ENCODE data around the gene ADGRD2.
"Not testable (repeated sequence)": the region's sequence is repeated elsewhere in the genome, so short reads cannot be mapped to it uniquely, and the experiment has no call there.

ADGRD2 gene, protein sequence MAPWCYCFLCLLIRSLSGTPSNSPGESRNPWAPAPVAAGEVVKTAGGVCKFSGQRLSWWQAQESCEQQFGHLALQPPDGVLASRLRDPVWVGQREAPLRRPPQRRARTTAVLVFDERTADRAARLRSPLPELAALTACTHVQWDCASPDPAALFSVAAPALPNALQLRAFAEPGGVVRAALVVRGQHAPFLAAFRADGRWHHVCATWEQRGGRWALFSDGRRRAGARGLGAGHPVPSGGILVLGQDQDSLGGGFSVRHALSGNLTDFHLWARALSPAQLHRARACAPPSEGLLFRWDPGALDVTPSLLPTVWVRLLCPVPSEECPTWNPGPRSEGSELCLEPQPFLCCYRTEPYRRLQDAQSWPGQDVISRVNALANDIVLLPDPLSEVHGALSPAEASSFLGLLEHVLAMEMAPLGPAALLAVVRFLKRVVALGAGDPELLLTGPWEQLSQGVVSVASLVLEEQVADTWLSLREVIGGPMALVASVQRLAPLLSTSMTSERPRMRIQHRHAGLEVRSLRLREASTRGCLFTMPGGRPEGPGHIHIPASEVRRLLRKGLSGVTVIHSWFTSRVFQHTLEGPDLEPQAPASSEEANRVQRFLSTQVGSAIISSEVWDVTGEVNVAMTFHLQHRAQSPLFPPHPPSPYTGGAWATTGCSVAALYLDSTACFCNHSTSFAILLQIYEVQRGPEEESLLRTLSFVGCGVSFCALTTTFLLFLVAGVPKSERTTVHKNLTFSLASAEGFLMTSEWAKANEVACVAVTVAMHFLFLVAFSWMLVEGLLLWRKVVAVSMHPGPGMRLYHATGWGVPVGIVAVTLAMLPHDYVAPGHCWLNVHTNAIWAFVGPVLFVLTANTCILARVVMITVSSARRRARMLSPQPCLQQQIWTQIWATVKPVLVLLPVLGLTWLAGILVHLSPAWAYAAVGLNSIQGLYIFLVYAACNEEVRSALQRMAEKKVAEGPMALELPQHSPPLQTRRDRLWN

DNA sequence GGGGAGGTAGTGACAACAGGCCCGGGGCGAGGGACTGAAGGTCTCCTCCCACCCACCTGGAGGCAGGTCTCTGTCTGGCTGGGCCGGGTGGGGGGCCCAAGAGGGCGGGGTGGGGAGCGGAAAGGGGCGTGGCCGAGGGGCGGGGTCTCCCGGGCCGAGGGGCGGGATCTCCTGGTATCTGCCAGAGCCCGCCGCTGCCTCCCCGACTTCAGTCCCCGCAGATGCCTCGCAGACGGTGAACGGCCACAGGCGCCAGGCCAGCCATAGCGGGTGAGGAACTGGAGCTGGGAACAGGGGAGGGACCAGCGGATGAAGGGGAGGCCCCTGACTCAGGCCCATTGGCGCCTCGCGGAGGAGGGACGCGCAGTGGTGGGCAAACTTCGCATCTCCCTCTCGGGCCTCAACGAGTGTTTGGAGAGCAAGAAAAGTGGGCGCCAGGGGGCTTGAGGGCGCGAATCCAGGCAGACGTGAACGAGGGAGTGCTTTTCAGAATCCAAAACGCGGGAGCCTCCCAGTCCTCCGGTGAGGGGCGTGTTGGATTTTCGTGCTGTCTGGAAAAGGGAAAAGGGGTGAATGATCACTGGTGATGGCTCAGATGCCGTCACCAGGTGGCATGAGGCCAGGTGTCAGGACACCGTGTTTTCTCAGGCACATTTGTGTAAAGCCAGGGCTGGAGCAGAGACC, at the start of gene ADGRD2:
ADGRD2 (plus strand) TSS at position 211 of the 684 bp plus-strand sequence. CDS start 1,216 bp downstream, outside the sequence.
- DNase-seq: no peak

DNA sequence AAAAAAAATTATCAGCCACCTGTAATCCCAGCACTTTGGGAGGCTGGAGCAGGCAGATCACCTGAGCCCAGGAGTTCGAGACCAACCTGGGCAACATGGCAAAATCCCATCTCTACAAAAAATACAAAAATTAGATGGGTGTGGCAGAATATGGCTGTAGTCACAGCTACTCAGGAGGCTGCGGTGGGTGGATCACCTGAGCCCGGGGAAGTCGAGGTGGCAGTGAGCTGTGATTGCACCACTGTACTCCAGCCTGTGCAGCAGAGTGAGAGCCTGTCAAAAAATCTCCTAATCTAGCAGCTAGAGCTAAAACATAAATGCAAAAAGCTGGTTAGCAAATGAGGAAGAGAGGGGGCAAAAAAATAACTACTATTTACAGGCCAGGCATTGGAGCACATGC, 47.0 kb upstream of the ADGRD2 start:
- DNase-seq: no peak

DNA sequence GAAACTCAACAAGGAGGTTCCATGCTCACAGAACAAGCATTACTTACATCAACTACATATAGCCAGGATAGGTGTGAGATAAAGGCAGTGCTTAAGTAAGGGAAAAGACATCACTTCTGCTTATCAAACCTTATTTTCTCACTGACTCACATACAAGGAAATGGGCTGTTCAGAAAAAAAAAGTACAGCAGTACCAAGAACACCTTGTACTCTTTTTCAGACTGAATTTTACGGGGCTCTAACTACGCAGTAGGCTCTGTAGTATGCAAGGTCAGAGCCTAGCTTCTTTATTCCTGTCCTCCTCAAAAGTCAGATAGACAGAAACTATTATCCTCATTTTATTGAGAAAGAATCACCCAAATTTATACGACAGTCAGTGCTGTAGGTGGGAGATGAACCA, 40.8 kb upstream of the ADGRD2 start:
- no peak for DNase-seq

DNA sequence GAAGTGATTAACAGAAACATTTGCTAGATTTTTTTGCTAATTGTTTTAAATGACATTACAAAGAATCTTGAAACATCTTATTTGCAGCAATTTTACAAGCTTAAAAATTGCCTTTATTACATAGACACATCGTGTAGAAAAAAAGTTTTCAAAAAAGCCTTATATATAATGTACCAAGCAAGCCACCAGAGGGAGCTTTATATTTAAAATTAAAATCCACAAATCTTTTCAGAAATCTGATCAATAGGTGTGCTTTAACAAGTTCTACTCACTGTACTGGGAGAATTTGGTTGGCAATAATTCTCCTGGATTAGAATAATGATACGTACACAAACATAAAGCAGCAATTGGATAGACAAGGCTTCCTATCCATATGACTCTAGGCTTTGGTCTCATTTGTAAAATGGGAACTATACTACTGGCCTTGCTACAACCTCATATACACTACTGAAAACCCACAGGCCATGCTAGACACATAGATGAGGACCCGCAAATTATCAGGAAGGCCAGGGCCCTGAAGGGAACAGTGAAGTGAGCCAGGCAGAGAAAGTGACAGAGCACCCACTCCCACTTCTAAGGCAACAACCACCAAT, 39.8 kb upstream of the ADGRD2 start:
- DNase-seq: no peak

DNA sequence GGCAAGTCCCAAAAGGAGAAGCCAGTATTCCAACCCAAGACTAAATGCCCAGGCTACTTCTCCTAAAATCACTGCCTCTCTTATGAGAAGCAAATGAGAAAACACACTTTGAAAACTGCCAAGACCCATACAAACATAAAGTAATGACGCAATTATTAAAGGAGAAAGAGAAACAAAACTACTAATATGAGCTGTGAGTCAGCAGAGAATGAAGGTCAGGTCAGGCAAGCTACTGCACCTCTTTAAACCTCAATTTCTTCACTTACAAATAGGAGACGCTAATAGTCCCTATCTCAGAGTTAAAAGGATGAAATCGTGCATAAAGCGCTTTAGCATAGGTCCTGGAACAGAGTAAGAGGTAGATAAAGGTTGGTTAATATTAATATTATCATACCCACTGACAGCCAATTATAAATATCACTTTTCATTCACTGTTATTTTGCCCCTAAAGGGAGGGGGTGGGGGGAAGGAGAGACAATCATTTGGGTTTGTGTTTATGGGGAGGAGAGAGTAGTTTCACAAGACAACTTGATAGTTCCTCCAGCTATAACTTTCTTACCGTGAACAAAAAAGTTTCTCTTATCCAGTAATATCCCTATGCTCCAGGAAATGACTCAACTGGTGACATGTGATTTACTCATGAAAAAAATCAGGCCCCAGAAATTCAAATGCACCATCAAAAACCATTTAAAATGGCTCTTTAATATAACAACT, 38.6 kb upstream of the ADGRD2 start:
- DNase-seq: no peak

DNA sequence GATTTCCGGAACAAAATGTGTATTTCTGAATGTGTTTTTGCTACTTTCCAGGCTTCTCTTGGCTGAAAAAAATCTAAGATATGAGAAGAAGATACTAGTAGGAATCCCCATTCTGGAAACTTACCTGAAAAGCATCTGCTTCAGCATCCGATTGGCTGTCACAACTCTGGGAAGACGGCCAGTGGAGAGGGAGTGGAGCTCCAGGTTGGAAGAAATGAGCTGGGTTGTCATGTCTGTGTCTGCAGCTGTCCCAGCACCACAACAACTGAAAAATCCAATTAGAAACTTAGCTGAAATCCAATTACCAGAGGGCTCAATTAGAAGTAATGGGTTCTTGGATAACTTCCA, 38.0 kb upstream of the ADGRD2 start:
- no peak for DNase-seq

DNA sequence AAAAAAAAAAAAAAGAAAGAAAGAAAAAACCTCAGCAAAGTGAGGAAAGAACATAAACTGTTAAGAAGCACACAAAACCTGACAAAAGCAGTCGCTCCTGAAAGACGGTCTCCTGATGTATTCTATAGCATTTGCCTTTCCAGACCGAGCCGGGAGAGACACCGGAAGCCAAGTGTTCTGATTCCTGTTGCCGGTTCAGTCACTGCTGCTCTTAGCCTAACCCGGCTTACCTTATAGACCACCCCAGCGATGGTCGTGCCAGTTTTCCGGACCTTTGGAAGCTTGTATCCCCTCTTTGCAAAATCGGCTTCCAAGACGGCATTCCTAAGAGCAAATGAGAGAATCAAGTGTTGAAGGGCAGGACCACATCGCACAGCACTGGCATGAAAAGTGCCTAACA, 35.6 kb upstream of the ADGRD2 start:
- no peak for DNase-seq

DNA sequence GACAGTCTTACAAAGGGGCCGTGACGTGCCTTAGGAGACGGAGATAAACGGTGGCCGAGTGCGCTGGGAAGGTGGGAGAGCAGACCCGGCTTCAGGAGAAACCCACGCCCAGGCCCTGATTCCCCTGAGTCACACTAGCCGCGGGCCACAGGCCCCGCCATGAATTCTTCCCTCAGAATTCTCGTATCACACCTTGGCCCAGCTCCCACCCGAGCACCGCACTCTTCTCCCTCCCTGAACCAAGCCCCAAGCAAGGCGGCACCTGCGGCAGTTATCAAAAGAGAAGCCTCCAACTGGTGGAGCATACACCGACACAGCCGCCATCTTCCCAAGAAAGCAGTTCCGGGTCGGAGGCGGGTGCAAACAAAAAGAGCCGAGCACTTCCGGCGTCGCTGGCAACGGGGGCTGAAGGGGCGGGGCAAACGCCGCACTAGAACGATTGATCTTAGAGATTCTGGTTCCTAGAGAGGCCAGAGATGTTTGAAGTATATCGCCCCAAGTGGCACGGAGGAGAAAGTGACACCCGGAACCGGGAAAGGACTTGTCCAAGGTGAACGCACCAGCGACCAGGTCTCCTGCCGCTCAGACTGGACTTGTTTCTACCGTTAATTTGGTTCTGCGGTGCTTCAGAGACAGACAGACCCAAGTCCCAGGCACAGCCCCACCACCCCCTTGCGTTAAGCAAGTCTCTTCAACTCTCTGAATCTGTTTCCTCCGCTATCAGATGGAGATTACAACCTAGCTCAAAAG, 35.0 kb upstream of the ADGRD2 start, which contains the start of gene PSMB7:
PSMB7 (minus strand) TSS at position 341 of the 750 bp plus-strand sequence; CDS start at position 324, 17 bp downstream.
- peak; percentile 97 for DNase-seq

DNA sequence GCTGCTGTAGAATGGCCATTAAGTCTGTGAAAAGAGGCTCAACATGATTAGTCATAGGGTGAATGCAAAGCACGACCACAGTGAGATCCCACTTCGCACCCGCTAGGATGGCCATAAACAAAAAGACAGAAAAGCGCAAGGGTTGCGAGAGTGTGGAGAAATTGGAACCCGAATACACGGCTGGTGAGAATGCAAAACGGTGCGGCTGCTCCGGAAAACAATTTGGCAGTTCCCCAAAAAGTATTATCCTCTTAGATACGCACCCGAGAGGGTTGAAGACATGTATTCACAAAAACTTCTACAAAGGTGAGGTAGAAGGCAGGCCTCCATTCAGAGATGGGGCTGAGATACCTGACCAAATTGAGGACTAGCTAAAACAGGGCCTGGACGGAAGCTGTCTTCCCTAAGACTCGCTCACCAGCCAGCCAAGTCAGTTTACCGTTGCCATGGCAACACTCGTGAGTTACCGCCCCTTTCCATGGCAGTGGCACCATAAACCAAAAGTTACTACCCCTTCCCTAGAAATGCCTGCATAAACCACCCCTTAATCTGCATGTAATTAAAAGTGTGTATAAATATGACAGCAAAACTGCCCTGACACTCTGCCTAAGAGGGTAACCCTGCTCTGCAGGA, 34.3 kb upstream of the ADGRD2 start:
- no peak for DNase-seq

DNA sequence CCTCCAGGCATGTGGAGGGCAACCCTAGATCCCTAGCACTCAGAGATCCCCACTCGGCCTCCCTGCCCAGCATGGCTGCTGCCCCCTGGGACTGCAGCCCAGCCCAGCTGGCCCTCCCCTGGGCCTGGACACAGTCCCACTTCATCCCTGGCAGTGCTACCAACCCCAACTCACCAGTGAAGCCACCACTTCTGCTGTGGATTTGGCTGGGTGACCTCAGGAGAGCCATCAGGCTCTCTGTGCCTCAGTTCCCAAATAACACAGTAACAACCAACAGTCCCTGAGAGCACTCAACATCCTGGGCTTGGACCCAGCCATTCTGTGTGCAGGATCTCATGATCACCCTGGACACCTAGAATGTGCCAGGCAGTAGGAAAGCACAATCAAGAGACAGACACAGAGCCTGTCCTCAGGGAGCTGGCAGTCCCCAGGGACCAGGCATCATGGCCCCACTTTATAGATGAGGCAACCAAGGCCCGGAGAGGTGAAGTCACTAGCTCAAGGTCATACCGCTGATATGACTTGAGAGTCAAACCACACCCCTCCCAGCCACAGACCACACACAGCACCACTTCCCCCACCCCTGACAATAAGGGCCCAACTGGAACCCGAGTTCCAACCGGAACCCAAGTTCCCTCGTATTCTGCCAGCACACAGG, 30.3 kb upstream of the ADGRD2 start:
- no peak for DNase-seq

DNA sequence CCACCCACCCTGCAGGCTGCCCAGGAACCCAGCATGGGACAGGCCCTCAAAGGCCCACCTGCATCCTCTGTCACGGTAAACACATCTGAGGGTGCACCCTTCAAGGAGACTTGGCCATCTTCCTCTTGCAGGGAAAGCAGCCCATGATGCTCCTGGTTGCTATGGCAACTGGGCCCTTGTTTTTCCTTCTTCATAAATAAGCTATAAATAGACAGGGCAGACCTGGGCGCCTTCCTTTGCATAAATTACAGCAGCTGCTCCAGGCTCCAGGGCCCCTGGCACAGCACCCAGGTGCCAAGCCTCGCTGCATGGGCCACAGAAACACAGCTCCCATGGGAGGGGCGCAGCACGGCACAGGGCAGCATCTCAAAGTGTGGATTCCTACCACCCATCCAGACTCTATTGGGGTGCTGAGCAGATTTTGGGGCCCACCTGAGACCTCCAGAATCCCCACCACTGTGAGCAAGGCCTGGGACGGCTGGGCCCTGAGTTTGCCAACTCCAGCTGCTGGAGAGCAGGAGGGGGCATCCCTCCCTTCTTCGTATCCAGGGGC, 29.2 kb upstream of the ADGRD2 start:
- DNase-seq: peak; percentile 6

DNA sequence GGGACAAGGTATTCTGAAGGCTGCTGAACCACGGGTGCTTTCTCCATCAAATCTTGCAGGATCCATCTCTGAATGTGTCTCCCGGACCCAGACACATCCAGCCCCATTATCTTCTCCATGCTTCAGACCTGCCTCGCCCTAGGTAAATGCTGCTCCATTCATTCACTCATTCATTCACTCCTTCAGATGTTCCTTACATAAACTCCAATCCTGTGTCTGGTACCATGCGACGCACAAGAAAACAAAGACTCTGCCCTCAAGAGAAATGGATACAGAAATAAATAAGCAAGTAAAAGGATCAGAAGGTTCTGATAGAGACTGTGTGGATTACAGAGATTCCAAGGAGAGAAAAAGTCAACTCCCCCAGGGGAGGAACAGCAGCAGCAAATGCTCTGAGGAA, 27.1 kb upstream of the ADGRD2 start:
- DNase-seq: no peak

DNA sequence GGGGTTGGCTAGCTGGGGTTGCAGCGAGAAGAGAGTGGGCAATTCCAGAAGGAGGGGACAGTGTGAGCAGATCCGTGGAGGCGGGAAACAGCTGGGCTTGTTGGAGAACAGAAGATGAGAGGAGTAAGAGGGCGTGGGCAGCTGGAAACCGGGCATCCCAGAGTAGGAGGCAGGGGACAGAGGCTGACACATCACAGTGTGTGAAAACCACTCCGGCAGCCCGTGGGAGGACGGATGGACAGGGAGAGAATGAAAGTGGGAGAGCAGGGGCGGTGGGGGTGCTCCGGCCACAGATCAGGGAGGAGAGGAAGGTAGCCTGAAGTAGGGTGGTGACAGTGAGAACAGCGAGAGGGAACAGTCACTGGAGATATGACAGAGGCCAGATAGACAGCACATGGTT, 26.7 kb upstream of the ADGRD2 start:
- DNase-seq: no peak

DNA sequence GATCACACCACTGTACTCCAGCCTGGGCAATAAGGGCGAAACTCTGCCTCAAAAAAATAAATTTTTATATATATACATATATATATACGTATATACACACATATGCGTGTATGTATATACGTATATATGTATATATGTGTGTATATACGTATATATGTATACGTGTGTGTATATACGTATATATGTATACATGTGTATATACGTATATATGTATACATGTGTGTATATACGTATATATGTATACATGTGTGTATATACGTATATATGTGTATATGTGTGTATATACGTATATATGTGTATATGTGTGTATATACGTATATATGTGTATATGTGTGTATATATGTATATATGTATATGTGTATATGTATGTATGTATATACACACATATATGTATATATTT, 24.5 kb upstream of the ADGRD2 start:
- not testable (repeated sequence) for DNase-seq

DNA sequence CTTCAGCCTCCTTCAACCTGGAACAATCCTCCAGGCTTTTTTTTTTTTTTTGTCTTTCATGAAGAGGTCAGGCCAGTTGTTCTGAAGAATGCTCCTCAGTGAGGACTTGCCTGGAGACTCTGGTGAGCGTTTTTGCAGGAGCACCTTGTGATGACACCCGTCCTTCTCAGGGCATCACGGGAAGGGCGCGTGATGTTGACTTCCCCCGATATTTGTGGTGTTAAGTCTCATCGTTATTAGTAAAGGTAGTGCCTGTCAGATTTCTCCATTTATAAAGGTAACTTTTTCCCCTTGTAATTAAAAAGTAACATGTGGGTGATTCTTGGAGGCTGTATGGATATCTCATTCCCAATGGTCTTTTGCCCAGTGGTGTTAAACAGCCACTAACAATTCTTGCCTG, 23.9 kb upstream of the ADGRD2 start:
- DNase-seq: no peak

DNA sequence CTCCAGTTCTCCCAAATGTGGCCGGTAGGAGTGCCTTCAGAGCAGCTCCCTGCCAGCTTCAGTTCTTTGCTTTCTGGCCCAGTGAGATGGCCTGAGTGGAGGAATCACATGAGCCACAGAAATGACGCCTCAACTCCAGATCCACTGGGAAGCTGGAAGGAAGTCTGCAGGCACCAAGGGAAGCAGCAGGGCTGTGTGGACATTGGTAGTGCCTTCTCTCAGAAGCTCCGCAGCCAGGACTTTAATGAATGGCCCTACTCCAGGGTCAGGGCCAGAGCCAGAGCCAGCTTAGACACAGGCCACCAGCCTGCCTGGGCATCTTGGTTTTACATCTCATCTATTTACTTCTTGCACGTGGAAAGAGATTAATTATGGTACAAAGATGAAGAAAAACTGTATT, 23.0 kb upstream of the ADGRD2 start:
- no peak for DNase-seq

DNA sequence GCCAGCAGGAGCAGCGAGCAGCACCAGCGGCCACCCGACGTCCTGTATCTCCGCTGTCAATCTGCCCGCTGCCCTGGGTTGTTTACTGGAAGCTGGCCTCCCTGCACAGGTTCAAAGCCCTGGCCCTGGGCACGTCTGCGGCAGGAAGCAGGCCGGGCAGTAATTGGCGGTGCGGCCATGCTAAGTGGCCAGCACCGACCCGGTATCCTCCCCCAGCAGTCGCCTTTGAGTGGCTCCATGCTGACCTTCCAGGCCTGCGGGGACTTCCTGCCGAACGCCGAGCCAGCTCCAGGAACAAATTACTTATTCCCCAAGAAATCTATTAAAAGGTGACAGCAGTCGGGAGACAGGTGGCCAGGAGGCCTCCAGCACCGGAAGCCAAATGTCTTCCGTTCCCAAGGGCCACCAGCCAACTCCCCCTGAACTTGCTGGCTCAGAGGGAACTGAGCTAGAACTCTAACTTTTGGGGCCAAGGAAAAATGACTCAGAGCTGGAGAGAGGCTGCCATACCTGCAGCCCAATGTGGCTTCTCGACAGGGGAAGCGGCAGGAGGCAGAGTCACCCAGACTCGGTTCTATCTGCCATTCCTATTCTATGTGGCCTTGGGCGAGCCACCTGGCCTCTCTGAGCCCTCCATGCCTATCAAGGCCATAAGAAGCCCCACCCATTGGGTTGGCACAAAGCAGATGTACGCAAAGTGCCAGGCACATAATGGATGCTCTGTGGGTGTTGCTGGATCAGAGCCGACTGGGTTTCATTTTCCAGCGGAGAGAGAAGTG, 21.3 kb upstream of the ADGRD2 start:
- no peak for DNase-seq

DNA sequence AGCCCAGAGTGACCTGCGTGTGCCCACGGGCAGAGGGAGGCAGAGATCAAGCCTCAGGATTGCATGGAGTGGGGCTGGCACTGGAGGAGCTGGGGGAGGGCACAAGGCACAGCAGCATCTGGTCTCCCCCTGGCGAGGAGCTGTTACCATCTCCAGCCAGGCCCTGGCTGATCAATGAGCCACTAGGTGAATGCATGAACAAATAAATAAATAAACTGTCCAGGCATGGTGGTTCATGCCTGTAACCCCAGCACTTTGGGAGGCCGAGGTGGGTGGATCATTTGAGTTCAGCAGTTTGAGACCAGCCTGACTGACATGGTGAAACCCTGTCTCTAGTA, 20.8 kb upstream of the ADGRD2 start:
- no peak for DNase-seq

DNA sequence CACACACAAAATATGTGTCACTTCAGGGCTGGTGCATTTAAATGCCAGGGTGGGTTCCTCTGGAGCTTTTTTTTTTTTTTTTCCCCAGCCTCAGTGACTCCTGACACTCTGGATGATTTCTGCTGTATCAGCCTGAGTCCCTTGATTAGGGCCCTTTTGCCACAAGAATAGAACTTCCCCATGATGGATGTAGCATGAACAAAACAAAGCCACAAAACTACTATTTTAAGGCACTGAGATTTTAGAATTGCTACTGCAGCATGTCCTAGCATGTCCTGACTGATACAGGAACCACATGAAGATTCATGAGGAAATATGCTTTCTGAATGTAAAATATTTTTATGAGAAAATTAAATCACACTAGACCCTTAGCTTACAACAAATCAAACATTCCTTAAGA, 13.9 kb upstream of the ADGRD2 start:
- DNase-seq: no peak
